Pancreas (tissue), 10 donors: ENCODE results near the gene PCYOX1L. TPM values are rescaled to one million over a fixed set of nuclear protein-coding genes. Genes with fewer than 3 reads are reported as not detected.

Experiments
- ATAC-seq, 4 donors: fragments of 200-7000 bp; cut with Tn5 transposase; one replicate each; pipeline versions ENCODE4 v1.8.0 to v1.9.1; 2020; ENCODE audit warnings: mild to moderate bottlenecking in 4 of 4, moderate library complexity in 4 of 4
- DNase-seq, 6 donors: peaks; one replicate each; pipeline ENCODE4 v3.0.0-alpha.2; 2020
- FAIRE-seq: peaks from 2 replicates; lab custom pipeline; 2012; peaks lifted over from hg19 to GRCh38; lab: Jason Lieb, UNC
- H3K27ac ChIP-seq, 4 donors: fragments of 200-600 bp; sonication (generic); 1 replicate in 3 of 4; 2 replicates in 1 of 4; pipeline versions ENCODE4 v1.5.0 to v1.8.0; 2020
- H3K27me3 ChIP-seq, 4 donors: fragments of 200-600 bp; one replicate each; pipeline ENCODE4 v1.8.0; 2021
- H3K36me3 ChIP-seq, 3 donors: fragments of 200-600 bp; sonication (generic) in 1 of 3; one replicate each; pipeline versions ENCODE4 v1.5.0 to v1.8.0; 2020 to 2021
- H3K4me1 ChIP-seq, 3 donors: fragments of 200-600 bp; one replicate each; pipeline ENCODE4 v1.8.0; 2021
- H3K4me3 ChIP-seq, 4 donors: fragments of 200-600 bp; sonication (generic) in 2 of 4; one replicate each; pipeline versions ENCODE4 v1.5.0 to v1.8.0; 2020 to 2021
- H3K9me3 ChIP-seq, 4 donors: fragments of 200-600 bp; one replicate each; pipeline ENCODE4 v1.8.0; 2021
- CTCF ChIP-seq, 4 donors: fragments of 200-600 bp; sonication (generic) in 3 of 4; IDR thresholded peaks; one replicate each; pipeline versions ENCODE4 v1.5.0 to v1.8.0; 2021; ENCODE audit warnings: antibody characterized with exemption in 4 of 4
- WGBS, 2 donors: extraction: QIAGEN DNeasy Blood & Tissue Kit; methylation state at CpG; one replicate each; pipeline ENCODE4 v1.1.7; 2013; 5-methylcytosine and 5-hydroxymethylcytosine counted together
- intact Hi-C, 3 donors: fragments of 100-400 bp; cut with DNase I; formaldehyde crosslinking; loops; one replicate each; pipeline versions ENCODE4 v1.11.1 to v1.14.2; 2022
- polyA plus RNA-seq, 2 donors: library from polyadenylated mRNA; stranded (reverse); fragments of 200-250 nt; gene quantifications; one replicate each; pipeline ENCODE4 v1.2.3, GENCODE V29; 2013
- total RNA-seq, 6 donors: library from RNA; stranded (reverse); fragmentation: NEBNext Ultra II Directional in 4 of 6; extraction: Animal tissue kit (Norgen Biotek cat#: 25700) in 4 of 6; gene quantifications; one replicate each; pipeline versions ENCODE4 v1.2.1 to v1.2.4, GENCODE V29; 2021 to 2023
- donor health status: healthy with polysubstance abuse.
- donor health status: DM: no; HTN: no; CAD: no; lungs with moderate emphysema.
- donor health status: DM: no; HTN: no; CAD: no.
- donor health status: control.
- donor health status: control.
- donor health status: Bipolar disorder and iron deficiency.
- donor health status: DM: yes; HTN: yes; CAD: no.
- donor health status: DM: no; HTN: no; CAD: no.
- donor health status: DM: no; HTN: no; CAD: no.
- donor health status: DM: yes; HTN: yes; CAD: no.

PCYOX1L gene
- total and polyA plus RNA-seq, 8 donors: 2.1 to 11.5 (median 3.8) TPM

- WGBS, 2 donors: 81 to 82% methylated on average over 15 of the region's 15 CpGs
These were observed 53.0 kb downstream of the PCYOX1L start for GRCh38 chr5:149410721-149411432.

DNA sequence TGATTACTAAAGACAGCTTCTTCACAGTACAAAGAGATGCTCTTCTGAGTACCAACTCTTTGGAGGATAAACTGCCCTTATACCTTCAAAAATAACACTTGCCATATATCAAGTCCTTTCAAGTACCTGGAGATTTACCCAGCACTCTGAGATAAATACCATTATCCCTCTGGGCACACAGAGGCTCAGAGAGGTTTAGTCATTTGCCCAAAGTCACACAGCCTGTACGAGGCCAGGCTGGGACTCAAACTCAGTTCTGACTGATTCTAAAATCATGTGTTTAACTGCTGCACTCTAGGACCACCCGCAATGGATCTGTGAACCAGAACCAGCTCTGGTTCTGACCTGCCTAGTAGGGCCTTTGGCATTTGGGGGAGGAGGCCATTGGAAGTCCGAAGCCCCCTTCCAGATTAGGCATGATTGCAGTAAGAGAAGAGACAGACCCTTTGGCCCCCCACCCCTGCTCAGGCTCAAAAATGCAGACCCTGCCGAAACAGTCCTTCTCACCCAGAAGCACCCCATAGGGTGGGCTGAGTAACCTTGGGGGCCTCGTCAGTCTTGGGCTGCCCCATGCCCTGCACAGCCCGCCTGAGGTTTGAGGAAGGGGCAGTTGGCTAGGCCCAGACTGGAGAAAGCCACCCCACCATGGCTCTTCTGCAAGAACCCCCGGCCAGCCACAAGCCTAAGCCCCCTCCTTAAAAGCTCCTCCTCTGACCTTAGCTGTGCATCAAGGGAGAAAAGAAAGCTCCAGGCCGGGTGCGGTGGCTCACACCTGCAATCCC, 54.1 kb downstream of the PCYOX1L start:
- intact Hi-C loops: no loop called here
- Histone ChIP-seq H3K36me3 (no peaks in the 10 kb centered on the region), H3K27me3 (no peaks in the 10 kb centered on the region), H3K4me3 (no peak overlapping the region), H3K4me1 (no peaks in the 10 kb centered on the region), H3K27ac (no peak overlapping the region), H3K9me3 (no peaks in the 10 kb centered on the region)
- FAIRE-seq (no peak), ATAC-seq (no peak), DNase-seq (no peak)
- 73 to 81% methylated on average over 9 of the region's 9 CpGs for WGBS, 2 donors
- TF ChIP-seq CTCF (IDR thresholded peaks at IDR 0.05): no peak

More at GRCh38 chr5:149410721-149411432, 53.0 kb downstream of the PCYOX1L start:
- TF ChIP-seq CTCF (IDR thresholded peaks at IDR 0.05): no peak
- Histone ChIP-seq H3K9me3 (no peaks in the 10 kb centered on the region), H3K36me3 (no peaks in the 10 kb centered on the region), H3K27me3 (no peaks in the 10 kb centered on the region), H3K4me1 (no peaks in the 10 kb centered on the region), H3K4me3 (peak overlapping the region in 1 of 4 donors; percentile 8), H3K27ac (no peak overlapping the region)
- FAIRE-seq: no peak
- intact Hi-C loops: no loop called here
- DNase-seq: no peak
- ATAC-seq: peak in 1 of 4 donors; percentile 24

- Histone ChIP-seq H3K27me3 (no peaks in the 10 kb centered on the region), H3K27ac (no peak overlapping the region), H3K4me1 (no peaks in the 10 kb centered on the region), H3K4me3 (no peak overlapping the region), H3K36me3 (no peaks in the 10 kb centered on the region), H3K9me3 (no peaks in the 10 kb centered on the region)
- DNase-seq (no peak), ATAC-seq (peak in 1 of 4 donors; percentile 17), FAIRE-seq (no peak)
- TF ChIP-seq CTCF (IDR thresholded peaks at IDR 0.05): no peak
- 83 to 90% methylated on average over 8 of the region's 8 CpGs for WGBS, 2 donors
- intact Hi-C loops: no loop called here
These were observed 55.1 kb downstream of the PCYOX1L start for GRCh38 chr5:149412783-149413476.

- FAIRE-seq (no peak), DNase-seq (no peak), ATAC-seq (no peak)
- intact Hi-C loops: no loop called here
- H3K9me3 ChIP-seq: no peaks in the 10 kb centered on the region
- no peak for TF ChIP-seq CTCF (IDR thresholded peaks at IDR 0.05)
- no peak overlapping the region for H3K4me3 ChIP-seq
- no peaks in the 10 kb centered on the region for H3K4me1 ChIP-seq
- no peak overlapping the region for H3K27ac ChIP-seq
- no peaks in the 10 kb centered on the region for H3K36me3 ChIP-seq
- H3K27me3 ChIP-seq: no peaks in the 10 kb centered on the region
- whole genome bisulfite sequencing, 2 donors: 84 to 87% methylated on average over 16 of the region's 16 CpGs
These were observed 55.8 kb downstream of the PCYOX1L start for GRCh38 chr5:149413477-149414210.
